NCI-H1417 (cell line): Measurements from ENCODE around the gene HOXD4.
A peak's percentile ranks its signal among the peaks of the same experiment; 100 is the strongest.

ENCODE experiments used
- DNase-seq, 3 experiments: peaks; one replicate each; lab custom pipeline; 2025; lab: John Stamatoyannopoulos, UW

The HOXD4 gene

DNA sequence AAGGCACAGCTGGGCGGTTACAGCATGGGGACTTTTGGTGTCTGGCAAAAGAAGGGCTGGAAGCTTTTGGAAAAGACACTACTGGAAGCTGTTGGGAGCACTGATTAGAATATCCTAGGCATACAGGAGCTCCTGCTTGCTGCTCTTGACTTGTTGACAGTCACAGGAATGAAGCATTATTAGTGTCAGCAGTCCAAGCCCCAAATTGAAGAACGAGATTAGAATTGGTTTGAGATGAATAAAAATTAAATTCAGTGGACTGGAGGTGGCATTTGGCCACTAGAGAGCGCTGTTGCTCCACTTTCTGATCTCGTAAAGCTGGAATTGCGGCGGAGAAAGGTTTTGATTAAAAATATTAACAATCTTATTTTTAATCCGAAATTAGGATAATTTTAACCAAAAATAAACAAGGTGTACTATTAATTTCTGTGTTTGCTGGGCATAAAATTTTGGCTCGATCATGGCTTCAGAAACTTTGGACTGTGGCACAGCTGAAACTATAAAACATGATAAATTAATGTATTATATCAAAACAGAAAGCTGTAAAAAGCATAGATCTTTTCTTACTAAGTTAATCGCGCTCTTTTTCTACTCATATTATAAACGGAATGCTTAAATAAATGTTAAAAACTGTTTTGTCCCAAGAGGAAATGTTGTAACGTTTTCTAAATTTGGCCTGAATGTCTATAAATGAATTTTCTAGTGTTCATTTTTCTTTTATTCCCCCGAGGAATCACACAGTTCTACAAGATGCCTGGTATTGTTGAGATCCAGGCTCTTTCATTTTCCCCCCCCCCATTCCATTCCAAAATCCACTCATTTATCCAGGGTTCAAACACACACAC is 24.2 kb upstream of the HOXD4 start:
- DNase-seq, result peak; percentile 54 to 87 (median 65)

GRCh38 chr2:176127774-176128072 is 23.6 kb upstream of the HOXD4 start:
- DNase-seq, result peak in 1 of 3 experiments; percentile 68

GRCh38 chr2:176128172-176128981 is 23.0 kb upstream of the HOXD4 start:
- DNase-seq, result peak; percentile 8 to 85 (median 84)

DNA sequence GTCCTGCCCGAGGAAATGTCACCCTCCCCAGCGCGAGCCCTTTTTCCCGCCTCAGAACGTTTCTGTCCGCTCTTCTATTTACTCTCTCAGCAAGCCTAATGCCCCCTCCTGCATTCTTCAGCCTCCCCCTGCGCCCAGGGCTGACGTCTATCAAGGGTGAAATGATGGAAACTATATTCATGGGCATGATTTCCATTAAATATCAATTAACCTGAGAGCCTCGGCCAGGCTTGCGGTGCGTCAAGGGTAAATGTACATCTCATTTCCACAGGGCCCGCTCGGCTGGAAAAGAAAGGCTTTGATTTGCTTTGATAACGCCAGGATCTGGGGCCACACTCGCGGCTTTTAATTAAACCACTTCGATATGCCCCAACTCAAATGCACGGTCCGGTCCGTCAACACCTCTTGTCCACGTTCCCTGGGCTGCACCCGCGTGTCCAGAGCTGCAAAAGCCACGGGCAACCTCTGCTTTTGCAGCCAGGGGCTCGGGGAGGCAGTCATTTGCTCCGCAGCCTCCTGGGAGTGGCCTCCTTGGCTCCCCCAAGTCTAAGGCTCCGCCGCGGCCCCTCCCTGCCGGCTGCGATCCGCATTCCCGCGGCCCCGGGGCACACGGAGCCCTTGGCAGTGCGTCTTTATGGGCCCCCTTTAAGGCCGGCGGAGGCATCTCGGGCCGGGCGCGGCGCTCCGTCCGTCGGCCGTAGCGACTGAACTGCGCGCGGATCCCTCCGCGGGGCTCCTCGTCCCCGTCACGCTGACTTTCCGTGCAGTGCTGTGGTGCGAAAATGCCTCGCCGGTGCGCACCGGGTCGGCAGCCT is 22.2 kb upstream of the HOXD4 start, which contains the start of gene HOXD8:
HOXD8 (plus strand) TSS at position 724 of the 815 bp plus-strand sequence. CDS start 662 bp downstream, outside the sequence.
- DNase-seq, result peak; percentile 73 to 93 (median 90)

DNA sequence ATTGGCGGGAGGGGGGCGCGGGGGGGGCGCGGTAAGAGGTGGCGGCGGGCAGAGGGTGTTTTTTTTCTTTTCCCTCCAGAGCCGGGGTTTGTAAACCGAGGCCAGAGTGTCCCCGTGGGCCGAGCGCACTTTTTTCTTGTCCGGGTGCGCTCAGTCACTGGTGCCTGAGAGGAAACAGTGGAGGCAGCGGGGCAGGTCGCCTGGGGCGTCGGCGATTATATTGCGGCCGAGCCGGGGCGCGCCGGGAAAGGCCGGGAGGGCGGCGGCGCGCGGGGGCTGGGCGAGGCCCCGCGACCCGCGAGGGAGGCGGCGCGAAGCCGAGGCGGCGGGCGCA is 21.6 kb upstream of the HOXD4 start:
- DNase-seq, result peak in 2 of 3 experiments; percentile 45 to 90

- DNase-seq, result peak; percentile 45 to 90 (median 86)
These were observed 21.0 kb upstream of the HOXD4 start for GRCh38 chr2:176130147-176130956.

GRCh38 chr2:176130957-176131847 is 20.1 kb upstream of the HOXD4 start:
- DNase-seq, result peak in 1 of 3 experiments; percentile 43

DNA sequence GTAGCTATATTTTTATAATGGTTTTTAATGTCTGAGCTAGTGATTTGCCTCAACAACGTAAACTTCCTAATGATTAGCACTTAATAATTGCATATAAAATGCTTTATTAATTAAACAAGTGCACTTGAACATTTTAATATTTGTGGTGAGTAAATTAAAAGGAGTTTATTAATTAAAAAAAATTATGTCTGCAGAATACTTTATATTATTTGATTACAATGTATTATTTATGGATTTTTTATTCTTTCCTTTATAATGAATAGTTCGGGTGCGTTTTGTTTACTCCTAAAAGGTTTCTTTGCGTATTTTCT is 19.5 kb upstream of the HOXD4 start:
- no peak for DNase-seq

- DNase-seq, result peak in 1 of 3 experiments; percentile 25
These were observed 18.9 kb upstream of the HOXD4 start for GRCh38 chr2:176132205-176133171.

- DNase-seq, result no peak
These were observed 18.0 kb upstream of the HOXD4 start for GRCh38 chr2:176133389-176133788.

- DNase-seq, result no peak
These were observed 17.3 kb upstream of the HOXD4 start for GRCh38 chr2:176134035-176134434.

DNA sequence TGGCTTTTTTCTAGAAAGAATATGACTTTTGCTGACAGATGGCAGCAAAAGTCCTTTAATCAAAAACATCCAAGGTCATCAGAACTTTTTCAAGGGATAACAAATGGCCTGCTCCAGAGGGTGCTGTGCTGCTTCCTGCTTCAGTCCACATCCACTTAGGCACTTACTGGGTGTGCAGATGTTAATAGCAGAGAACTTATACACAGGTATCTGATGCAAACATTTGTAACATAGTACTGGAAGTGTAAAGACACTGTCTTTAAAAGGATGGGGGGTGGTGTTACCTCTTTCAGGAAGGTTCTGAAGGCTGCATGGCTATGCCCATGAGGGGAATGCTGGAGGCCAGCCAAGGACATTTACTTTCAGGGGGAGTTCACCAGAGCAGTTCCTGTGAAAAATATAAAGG is 16.3 kb upstream of the HOXD4 start:
- DNase-seq, result peak in 1 of 3 experiments; percentile 55

GRCh38 chr2:176136374-176137251 is 14.7 kb upstream of the HOXD4 start:
- DNase-seq, result no peak

GRCh38 chr2:176137252-176137580 is 14.1 kb upstream of the HOXD4 start:
- DNase-seq, result no peak

- no peak for DNase-seq
These were observed 13.4 kb upstream of the HOXD4 start for GRCh38 chr2:176137906-176138305.

GRCh38 chr2:176138526-176138922 is 12.8 kb upstream of the HOXD4 start:
- no peak for DNase-seq

DNA sequence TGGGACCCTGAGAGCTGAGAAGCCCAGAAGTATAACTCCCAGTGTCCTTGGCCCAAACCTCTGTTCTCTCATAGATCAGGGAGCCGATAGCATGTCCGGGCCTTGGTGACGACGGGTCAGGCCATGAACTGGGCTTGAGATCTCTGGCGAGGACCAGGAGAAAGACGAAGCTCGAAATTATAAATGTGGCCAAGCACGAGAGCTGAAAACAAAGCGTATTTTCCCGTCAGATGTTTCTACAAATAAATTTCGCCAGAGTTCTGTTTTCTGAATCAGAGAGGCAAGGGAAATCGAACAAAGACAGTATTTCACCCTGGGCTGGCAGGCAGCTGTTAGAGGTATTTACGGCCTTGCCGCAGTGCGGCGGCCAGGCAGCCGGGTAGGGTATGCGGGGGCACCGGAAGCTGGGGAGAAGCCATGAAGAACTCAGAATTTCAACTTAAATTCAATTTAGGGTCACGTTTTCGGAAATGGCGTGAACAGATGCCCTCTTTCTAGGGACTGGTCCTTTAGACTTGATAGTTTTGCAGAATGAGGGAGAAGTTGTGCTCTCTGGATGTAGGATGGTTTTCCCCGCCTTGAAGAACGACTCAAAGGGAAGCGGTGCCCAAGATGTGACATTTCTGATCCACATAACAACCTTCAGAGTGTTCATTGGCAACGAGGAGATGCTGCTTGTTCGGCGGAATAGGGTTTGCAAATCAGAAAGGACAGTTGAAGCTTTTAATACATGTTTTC is 12.3 kb upstream of the HOXD4 start:
- no peak for DNase-seq
